Cardiac fibroblast (primary cell): Measurements from ENCODE around the gene TMX2.
A peak's percentile ranks its signal among the peaks of the same experiment; 100 is the strongest.

Experiments
- DNase-seq, 2 donors: peaks; one replicate each; pipeline versions ENCODE4 v3.0.0 to v3.0.0-alpha.2; 2010; ENCODE audit warnings: low read depth in 2 of 2
- H3K4me3 ChIP-seq, 2 donors: replicated peaks in 1 of 2; 1 replicate in 1 of 2; 2 replicates in 1 of 2; pipeline ENCODE4 v1.5.1; 2011; ENCODE audit warnings: low read depth in 2 of 2, low read length in 2 of 2, mild to moderate bottlenecking in 2 of 2, moderate library complexity in 1 of 2
- CTCF ChIP-seq: IDR thresholded peaks from one replicate; pipeline ENCODE4 v1.5.1; 2011; ENCODE audit warnings: low read depth, mild to moderate bottlenecking, low read length, inconsistent platforms

The TMX2 gene

GRCh38 chr11:57773026-57773598 lies 60.7 kb downstream of the TMX2 start:
- H3K4me3 ChIP-seq: no peak overlapping the region
- no peak for DNase-seq
- TF ChIP-seq CTCF: no peak

- TF ChIP-seq CTCF: no peak
- H3K4me3 ChIP-seq: no peak overlapping the region
- peak; percentile 41 to 46 for DNase-seq
Observed at GRCh38 chr11:57775491-57775890, 63.1 kb downstream of the TMX2 start.

- peak; percentile 48 to 72 for DNase-seq
- H3K4me3 ChIP-seq: no peak overlapping the region
- no peak for TF ChIP-seq CTCF
Observed at GRCh38 chr11:57776031-57776521, 63.7 kb downstream of the TMX2 start.

- TF ChIP-seq CTCF: no peak
- H3K4me3 ChIP-seq: no peak overlapping the region
- peak in 1 of 2 donors; percentile 39 for DNase-seq
Observed at GRCh38 chr11:57776577-57777210, 64.3 kb downstream of the TMX2 start.

- DNase-seq: peak; percentile 52 to 60
- H3K4me3 ChIP-seq: peak overlapping the region; percentile 4 to 13
Observed at GRCh38 chr11:57777969-57778317, 65.5 kb downstream of the TMX2 start.

GRCh38 chr11:57778318-57779037 lies 66.1 kb downstream of the TMX2 start:
- DNase-seq: peak; percentile 98 to 100
- TF ChIP-seq CTCF: no peak

More at GRCh38 chr11:57777969-57778317, 65.5 kb downstream of the TMX2 start:
- no peak for TF ChIP-seq CTCF

More at GRCh38 chr11:57778318-57779037, 66.1 kb downstream of the TMX2 start:
- H3K4me3 ChIP-seq: peak overlapping the region; percentile 0 to 13
